SIG-M5 (cell line): ENCODE results near the gene NKD2.

Experiments used
- DNase-seq: peaks from one replicate; lab custom pipeline; 2025; lab: John Stamatoyannopoulos, UW

The NKD2 gene

DNA sequence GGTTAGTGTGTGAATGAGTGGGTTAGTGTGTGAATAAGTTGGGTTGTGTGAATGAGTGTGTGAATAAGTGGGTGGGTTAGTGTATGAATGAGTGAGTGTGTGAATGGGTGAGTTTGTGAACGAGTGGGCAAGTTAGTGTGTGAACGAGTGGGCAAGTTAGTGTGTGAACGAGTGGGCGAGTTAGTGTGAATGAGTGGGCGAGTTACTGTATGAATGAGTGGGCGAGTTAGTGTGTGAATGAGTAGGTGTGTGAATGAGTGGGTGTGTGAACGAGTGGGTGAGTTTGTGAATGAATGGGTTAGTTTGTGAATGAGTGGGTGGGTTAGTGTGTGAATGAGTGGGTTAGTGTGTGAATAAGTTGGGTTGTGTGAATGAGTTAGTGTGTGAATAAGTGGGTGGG, 34.7 kb downstream of the NKD2 start:
- DNase-seq = no peak

GRCh38 chr5:1044117-1044516, 35.5 kb downstream of the NKD2 start:
- DNase-seq = no peak

DNA sequence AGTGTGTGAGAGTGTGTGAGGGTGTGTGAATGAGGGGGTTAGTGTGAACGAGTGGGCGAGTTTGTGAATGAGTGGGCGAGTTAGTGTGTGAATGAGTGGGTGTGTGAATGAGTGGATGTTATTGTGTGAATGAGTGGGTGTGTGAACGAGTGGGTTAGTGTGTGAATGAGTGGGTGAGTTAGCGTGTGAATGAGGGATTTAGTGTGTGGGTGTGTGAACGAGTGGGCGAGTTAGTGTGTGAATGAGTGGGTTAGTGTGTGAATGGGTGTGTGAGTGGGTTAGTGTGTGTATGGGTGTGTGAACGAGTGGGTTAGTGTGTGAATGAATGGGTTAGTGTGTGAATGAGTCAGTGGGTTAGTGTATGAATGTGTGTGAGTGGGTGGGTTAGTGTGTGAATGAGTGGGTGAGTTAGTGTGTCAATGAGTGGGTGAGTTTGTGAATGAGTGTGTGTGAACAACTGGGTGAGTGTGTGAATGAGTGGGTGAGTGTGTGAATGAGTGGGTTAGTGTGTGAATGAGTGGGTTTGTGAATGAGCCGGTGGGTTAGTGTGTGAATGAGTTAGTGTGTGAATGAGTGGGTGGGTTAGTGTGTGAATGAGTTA, 37.5 kb downstream of the NKD2 start:
- no peak for DNase-seq

DNA sequence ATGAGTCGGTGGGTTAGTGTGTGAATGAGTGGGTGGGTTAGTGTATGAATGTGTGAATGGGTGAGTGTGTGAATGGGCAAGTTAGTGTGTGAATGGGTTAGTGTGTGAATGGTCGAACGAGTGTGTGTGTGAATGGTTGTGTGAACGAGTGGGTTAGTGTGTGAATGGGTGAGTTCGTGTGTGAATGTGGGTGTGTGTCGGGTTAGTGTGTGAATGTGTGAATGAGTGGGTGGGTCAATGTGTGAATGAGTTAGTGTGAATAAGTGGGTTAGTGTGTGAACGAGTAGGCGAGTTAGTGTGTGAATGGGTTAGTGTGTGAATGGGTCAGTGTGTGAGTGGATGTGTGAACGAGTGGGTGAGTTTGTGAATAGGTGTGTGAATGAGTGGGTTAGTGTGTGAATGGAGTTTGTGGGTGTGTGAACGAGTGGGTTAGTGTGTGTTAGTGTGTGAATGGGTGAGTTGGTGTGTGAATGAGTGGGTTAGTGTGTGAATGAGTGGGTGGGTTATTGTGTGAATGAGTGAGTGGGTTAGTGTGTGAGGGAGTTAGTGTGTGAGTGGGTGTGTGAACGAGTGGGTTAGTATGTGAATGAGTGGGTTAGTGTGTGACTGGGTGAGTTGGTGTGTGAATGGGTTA, 38.8 kb downstream of the NKD2 start:
- no peak for DNase-seq

- no peak for DNase-seq
These were observed 39.6 kb downstream of the NKD2 start for GRCh38 chr5:1048162-1048721.

- no peak for DNase-seq
These were observed 40.5 kb downstream of the NKD2 start for GRCh38 chr5:1048861-1049838.

GRCh38 chr5:1050423-1051365, 42.1 kb downstream of the NKD2 start:
- DNase-seq = no peak

- DNase-seq = no peak
These were observed 42.7 kb downstream of the NKD2 start for GRCh38 chr5:1051366-1051720.

GRCh38 chr5:1052076-1052475, 43.5 kb downstream of the NKD2 start:
- DNase-seq = no peak

GRCh38 chr5:1052641-1053390, 44.2 kb downstream of the NKD2 start:
- DNase-seq = no peak

DNA sequence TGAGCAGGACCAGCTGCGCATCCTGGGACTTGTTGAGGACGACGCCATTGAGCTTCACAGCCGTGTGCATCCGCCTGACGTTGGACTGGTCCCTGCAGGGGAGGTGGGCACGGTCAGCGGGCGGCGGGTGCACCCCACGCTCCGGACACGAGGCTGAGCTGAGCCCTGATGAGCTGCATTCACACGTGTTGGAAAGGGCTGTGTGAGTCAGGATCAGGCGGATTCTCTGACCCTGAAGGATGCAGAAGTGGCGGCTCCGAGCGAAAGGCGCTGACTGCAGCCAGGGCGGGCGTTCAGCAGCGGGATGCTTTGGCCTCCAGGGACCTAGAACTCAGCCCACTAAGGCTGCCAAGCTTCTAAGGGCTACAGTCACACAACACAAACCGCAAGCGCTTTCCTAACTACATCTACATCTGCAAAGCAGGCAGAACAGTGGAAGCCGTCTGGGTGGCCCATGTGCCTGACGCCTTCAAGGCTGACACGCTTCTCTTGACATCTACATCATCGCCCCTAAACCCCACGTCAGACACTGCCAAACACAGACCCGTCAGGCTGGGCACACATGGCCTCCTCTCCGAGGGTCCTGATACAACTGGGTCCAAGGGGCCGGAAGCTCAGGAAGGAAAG, 44.9 kb downstream of the NKD2 start:
- no peak for DNase-seq

DNA sequence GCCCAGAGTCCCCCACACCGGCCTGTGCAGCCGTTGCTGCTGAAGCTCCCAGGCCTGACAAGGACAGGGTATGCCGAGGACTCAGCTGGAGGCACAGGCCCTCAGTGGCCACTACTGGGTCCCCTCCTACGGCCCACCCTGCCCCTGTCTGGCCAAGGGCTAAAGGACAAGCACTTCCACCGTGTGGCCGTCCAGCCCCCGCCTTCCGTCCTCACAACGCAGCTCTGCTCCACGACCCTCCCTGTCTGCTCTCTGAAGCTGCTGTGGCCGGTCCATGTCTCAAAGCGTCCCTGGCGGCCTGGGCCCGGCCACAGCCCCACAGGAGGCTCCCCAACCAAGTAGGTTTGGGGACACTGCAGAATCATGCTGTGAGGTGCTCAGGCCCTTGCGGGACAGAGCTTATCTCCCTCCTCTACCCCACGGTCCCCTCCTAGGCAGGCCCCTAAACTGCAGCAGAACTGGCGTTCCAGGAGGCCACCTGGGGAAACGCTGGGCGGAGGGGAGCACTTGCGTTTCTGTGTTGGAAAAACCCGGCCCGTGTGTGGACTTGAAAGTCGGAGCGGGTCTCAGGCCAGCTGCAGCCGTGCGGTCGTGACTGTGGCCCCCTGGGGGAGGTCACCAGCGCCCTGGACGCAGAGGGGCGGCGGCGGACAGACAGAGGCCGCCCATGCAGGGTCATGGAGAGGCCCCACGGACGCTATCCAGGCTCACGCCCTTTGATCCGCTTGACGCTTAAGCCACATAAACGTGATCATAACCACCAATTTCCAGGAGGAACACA, 45.6 kb downstream of the NKD2 start:
- no peak for DNase-seq

- no peak for DNase-seq
These were observed 46.5 kb downstream of the NKD2 start for GRCh38 chr5:1054799-1055775.

- no peak for DNase-seq
These were observed 47.5 kb downstream of the NKD2 start for GRCh38 chr5:1055896-1056610.

GRCh38 chr5:1056611-1057484, 48.2 kb downstream of the NKD2 start:
- DNase-seq = no peak

- no peak for DNase-seq
These were observed 49.0 kb downstream of the NKD2 start for GRCh38 chr5:1057485-1058082.
